Measurements from ENCODE around the gene PGGHG.
"Not testable (repeated sequence)": the region's sequence is repeated elsewhere in the genome, so short reads cannot be mapped to it uniquely, and the experiment has no call there.

Gene PGGHG

DNA sequence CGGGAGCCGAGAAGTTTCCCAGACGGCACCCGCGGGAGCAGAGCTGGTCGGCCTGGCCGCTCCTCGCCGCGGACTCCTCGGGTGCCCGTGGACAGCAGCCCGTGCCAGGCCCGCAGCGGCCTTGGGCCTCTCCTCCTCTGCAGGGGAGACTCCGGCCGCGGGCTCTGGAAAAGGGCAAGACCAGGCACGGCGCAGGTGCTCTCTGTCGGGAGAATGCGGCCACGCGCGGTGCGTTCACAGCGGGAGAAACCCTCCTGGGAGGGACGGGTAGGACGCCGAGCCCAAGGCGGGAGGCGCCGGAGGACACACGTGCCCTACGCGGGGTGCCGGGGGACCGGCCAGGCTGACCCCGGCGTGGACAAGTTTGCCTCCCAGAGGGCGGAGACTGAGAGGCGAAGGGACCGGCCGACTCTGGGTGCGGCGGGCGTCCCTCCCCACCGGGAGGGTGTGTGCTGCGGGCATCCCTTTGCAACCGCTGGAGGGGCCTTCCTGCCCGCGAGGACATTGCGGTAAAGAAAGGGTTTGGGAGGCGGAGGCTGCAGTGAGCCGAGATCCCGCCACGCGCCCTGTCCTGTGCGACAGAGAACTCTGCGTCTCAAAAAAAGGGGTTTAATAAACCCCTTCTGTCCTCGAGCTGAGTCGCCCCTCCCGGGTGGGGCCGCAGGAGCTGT is 27.2 kb downstream of the PGGHG start:
- no peak for DNase-seq

DNA sequence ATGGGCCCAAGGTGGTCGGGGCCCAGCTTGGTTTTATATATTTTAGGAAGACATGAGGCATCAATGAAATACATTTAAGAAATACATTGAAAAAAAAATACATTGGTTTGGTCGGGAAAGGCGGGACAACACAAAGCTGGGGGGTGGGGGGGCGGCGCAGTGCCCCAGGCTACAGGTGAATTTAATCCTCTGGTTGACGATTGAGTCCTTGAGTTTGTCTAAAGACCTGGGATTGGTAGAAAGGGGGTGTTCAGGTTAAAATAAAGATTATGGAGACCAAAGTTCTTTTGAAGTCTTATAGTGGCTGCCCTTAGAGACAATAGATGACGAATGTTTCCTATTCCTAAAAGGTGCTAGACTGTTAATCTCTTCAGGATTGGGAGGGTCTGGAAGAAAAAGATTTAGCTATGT is 28.0 kb downstream of the PGGHG start:
- DNase-seq = no peak

DNA sequence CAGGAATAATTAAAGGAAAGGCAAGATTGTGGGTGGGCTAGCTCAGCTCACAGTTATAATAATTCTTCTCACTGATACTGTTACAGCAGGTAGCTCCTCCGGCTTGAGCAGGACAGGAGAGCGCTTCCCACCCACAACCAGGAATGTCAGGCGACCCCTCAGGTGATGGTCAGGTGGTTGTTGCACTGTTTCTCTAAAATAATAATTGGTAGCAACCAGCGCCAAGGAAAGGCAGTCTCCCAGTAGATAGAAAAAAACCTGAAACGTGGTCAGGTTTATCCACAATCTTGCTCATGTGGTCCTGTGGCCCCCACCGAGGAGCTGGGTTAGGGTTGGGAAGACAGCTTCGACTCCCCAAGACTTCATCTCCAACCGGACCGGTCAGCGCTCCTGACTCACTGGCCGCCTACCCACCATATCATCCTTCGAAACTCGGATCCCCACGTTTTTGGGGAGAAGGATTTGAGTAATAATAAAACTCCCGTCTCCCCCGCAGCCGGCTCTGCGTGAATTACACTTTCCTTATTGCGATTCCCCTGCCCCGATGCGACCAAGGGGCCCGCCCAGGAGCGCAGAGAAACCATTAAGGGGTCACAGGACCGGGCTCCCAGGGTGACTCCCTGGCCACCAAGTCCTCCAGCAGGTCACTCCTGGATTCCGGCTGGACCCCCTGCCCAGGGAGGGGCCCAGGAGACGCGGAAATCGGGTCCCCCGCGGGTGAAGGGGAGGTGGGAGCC is 28.9 kb downstream of the PGGHG start:
- DNase-seq = not testable (repeated sequence)

DNA sequence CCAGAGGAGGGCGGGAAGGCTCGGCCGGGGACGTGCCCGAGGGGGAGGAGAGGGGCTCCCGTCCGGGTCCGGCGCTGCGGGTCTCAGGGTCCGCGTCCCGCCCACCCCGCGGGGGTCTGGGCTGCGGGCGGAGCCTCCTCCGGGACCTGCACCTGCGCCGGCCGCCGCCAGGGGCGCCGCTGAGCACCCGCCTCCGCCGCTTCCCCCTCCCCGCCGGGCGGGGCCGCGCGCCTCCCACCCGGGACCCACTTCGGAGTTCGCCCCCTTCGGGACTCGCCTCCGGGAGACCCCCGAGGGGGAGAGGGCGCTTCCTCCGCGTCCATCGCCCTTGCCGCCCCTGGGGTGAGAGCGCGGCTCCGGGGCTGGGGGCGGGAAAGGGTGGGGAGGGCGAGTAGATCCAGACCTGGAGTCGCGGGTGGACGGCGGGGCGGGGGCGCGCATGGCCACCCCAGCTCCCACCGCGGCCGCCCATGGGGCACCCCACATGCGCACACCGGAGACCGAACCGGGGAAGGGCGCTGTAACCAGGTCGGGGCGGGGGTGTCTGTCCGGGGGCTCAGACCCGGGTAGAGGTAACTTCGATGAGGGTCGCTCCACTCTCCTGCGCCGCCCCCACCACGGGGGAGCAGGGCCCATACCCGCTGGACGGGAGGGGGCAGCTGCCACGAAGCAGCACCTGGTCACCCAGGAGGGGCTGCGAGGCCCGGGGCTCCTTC is 29.6 kb downstream of the PGGHG start:
- not testable (repeated sequence) for DNase-seq

DNA sequence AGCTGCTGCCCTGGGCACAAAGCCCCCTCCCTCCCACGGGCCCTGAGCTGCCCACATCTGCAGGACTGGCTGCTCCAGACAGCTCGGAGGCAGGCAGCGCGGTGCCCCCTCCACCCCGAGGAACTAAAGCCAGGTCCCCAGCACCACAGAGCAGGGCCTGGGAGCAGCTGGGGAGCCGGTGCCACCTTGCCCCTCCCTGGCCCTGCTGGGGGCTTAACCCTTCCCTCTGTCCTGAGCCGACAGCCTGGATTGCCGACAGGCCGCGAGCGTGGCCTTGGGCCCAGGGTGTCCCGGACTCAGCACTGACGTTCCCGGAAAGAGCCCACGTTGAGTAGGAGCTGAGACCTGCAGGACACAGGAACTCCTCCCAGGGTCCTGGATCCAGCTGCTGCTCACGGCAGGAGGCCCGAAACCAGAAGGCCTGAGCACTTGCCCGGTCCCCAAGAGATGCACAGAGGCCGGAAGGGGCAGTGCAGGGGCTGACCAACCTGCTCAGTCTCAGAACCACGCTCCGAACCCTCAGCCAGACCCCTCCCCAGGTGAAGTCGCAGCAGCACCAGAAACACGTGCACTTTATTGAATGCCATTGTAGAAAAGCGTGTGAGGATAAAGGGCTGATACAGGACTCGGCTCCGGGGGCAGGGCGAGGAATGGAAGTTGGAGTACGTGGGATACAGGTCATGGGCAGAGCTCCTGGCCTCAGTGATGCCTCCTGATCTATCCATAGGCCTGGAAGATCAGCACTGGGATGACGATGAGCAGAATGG is 30.4 kb downstream of the PGGHG start:
- DNase-seq = not testable (repeated sequence)

DNA sequence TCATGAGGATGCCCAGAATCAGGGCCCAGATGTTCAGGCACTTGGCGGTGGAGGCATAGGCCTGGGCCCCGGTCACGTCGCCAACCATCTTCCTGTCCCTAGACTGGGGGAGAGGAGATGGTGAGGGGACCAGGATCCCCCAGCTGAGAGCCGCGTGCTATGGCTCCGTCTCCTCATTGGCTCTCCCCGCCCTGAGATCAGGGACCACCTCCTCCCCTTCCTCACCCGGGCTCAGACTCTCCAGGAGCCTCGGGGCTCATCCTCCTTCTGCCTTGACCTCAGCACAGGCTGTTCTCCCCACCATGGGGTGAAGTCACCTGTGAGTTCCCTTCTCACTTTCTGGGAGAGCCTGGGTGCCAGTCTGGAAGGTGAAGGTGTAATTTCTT is 31.0 kb downstream of the PGGHG start:
- DNase-seq = not testable (repeated sequence)

DNA sequence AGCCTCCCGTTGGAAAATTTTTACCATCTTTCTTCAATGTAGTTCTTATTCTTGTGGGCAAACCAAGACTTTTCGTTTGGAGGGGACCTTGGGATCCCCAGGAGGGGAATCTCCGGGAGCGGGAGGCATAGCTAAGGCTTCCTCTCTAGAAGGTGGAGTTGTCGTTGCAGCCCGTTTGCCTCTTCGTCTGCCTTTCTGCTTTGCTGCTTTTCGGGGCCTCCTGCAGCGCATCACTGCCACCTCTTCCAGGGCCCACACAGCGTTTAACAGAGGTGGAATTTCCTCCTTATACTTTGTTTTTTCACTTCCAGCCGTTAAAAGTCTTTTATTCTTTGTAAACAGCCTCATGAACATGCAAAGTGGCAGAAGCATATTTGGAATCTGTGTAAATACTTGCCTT is 35.2 kb downstream of the PGGHG start:
- DNase-seq = no peak

DNA sequence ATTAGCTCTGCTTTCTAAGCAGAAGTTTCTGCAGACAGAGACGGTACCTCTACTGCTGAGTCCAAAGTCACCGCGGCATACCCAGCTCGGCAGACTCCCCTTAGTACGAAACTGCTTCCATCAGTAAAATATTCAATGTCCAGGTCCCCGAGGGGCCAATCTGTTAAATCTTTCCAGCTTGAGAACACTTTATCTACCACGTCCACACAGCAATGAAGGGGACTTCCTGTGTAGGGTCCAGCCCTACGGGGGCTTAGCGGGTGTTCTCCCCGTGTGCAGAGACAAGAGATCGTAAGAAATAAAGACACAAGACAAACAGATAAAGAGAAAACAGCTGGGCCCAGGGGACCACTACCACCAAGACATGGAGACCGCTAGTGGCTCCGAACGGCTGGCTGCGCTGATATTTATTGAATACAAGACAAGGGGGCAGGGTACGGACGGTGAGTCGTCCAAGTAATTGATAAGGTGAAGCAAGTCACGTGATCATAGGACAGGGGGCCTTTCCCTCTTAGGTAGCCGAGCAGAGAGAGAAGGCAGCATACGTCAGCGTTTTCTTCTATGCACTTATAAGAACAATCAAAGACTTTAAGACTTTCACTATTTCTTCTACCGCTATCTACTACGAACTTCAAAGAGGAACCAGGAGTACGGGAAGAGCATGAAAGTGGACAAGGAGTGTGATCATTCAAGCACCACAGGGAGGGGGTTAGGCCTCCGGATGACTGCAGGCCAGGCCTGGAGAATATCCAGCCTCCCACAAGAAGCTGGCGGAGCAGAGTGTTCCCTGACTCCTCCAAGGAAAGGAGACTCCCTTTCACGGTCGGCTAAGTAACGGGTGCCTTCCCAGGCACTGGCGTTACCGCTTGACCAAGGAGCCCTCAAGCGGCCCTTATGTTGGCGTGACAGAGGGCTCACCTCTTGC is 35.9 kb downstream of the PGGHG start:
- not testable (repeated sequence) for DNase-seq

DNA sequence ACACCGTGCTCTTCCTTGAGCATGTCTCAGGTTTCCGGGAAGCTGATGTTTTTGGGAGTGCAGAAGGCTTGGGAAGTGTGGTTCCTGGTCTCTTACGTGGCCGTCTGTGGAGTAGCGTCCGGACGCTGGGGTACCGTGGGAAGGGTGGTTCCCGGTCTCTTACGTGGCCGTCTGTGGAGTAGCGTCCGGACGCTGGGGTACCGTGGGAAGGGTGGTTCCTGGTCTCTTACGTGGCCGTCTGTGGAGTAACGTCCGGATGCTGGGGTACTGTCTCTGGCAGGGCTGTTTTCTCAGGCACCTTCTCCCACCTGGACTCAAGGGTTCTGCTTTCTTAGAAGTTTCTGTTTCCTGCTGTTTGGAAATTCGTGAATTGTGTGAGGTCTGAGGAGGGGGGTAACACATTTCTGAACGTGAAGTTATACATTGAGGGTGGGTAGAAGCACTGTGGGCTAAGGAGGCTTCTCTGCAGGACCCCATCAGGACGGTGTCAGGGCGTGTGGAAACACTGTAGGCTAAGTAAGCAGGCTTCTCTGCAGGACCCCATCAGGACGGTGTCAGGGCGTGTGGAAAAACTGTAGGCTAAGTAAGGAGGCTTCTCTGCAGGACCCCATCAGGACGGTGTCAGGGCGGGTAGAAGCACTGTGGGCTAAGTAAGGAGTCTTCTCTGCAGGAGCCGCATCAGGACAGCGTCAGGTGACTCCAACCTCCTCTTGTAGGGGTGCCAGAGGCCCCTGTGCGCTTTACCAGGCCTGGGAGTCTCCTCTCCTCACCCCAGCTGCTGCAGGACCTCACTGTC is 37.1 kb downstream of the PGGHG start:
- no peak for DNase-seq

DNA sequence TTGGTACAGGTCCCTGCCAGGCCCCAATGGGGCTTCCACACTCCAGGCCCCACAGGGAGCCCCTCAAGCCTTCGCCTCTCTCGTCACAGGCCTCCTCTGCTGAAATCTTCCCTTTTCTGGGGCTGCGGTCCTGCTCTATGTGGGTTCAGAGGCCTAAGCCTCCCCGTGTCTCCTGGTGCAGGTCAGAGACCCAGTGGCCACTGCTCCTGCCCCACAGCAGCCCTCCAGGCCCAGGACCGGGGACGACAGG is 37.6 kb downstream of the PGGHG start:
- DNase-seq = no peak

DNA sequence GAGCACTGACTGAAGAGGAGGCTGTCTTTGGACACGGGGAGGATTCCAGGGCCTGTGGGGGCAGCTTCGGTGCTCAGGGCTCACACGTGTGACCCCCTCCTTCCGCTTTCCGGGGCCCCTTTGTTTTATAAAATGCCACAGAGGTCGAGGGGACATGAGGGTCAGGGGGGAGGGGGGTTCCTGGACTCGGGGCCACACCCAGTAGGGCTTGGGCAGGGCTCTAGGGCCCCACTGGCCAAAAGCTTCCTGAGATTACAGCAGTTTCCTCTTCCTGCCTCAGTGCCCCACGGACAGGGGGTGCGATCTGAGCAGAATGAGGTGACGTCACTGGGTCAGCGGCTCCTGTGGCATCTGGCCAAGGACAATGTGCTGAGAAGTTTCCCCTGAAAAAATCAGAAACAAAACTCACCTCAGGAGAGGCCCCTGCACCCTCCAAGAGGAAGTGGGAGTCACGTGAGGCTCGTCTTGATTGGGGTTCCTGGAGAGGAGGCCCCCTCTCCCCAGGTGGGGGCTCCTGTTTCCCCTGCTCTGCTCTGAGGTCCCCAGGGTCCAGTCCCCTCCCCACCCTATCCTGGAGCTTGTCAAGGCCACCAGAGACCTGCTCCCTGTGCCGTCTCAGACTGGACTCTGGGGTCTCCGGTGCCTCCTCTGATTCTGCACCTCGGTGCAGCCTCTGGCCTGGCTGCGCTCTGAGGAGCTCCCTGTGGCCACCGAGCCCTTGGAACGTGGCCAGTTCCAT is 38.1 kb downstream of the PGGHG start:
- peak; percentile 23 for DNase-seq

DNA sequence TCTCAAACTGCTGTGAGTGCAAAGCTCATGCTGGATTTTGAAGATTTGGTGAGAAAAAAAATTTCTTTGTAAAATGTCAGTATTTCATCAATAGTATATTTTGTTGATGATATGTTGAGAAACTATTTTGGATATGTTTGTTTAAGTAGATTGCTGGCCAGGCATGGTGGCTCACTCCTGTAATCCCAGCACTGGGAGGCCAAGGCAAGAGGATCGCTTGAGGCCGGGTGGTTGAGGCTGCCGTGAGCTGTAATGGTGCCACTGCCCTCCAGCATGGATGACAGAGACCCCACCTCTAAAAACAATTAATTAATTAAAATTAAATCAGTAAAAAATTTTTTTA is 38.6 kb downstream of the PGGHG start:
- no peak for DNase-seq

DNA sequence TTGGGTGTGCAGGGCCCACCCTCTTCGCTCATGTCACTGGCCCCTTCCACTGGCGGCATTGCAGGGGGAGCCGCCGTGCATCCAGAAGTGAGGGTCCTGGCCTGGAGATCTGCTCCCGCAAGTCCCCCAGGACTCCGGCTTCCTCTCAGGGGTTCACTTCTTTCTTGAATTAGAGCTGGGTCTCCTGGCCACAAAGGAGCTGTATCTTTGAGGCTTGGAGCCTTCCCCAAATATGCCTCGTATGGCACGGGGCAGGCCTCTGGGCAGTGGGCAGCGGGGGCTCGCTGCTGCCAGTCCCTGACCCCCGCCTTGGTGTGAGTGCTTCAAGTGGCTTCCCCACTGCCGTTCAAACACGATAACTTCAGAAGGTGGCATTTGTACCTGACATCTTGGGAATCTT is 39.1 kb downstream of the PGGHG start:
- DNase-seq = no peak

DNA sequence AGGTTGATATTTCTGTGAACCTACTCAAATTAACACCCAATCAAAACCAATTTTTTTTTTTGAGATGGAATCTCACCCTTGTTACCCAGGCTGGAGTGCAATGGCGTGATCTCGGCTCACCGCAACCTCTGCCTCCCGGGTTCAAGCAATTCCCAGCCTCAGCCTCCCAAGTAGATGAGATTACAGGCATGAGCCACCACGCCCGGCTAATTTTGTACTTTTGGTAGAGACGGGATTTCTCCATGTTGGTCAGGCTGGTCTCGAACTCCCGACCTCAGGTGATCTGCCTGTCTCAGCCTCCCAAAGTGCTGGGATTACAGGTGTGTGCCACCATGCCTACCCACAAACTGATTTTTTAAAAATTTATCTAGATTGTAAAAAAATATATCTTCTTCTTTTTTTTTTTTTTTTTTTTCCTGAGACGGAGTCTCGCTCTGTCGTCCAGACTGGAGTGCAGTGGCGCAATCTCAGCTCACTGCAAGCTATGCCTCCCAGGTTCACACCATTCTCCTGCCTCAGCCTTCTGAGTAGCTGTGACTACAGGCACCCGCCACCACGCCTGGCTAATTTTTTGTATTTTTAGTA is 39.7 kb downstream of the PGGHG start:
- not testable (repeated sequence) for DNase-seq

DNA sequence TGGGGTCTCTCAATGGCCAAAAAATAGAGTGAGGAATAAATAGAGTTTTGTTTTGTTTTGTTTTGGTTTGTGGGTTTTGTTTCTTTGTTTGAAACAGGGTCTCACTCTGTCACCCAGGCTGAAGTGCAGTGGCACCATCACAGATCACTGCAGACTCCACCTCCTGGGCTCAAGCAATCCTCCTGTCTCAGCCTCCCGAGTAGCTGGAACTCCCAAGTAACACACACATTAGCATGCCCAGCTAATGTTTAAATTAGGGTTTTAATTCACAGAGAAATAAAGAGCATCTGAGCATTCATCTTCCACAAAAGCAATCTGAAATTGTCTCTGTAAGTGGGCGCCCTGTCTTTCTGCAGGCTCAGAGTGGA is 40.9 kb downstream of the PGGHG start:
- DNase-seq = no peak

DNA sequence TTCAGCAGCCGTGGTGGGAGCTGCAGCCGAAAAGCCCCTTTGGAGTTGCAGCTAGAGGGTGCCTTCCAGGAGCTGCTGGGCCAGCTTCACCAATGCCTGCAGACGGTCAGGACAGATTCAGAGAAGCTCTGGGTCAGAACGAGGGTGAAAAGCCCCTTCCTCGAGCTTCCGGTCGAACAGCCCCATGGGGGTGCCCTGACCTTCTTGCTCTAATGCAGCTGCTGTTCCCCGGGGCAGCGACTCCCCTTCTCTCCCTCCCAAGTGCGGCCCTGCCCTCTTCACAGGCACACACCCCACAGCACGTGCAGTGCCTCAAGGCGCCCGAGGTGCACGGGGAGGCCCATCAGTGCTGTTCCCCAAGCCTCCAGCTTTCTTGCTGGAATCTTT is 41.4 kb downstream of the PGGHG start:
- DNase-seq = no peak

DNA sequence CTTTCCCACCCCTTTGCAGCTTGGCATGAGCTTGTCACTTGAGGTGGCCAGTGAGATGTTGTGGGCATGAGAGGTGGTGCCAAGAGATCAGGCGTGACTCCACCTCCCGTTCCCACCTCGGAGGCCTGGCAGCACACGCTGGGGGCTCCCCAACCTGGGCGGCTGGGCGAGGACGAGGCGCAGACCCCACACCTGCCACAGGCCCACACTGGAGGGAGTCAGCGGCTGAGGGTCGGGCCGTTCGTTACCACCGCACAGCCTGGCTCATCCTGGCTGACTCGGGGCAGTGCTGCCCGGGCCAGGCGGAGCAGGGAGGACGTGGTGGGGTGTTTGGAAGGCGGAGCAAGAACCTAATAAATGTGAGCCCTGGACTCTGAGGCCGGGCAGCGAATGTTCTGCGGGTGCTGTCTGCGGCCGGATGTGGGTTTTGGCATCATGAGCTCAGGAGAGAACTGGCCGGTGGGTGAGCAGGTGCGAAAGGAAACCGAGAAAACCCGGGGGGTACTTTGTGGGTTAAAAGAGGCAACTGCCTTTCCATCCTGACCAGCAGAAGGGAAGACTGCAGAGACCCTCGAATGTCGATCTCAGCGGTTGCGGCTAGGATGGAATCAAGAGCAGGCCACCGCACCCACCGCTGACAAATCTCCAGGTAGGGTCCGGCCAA is 41.9 kb downstream of the PGGHG start:
- DNase-seq = no peak

DNA sequence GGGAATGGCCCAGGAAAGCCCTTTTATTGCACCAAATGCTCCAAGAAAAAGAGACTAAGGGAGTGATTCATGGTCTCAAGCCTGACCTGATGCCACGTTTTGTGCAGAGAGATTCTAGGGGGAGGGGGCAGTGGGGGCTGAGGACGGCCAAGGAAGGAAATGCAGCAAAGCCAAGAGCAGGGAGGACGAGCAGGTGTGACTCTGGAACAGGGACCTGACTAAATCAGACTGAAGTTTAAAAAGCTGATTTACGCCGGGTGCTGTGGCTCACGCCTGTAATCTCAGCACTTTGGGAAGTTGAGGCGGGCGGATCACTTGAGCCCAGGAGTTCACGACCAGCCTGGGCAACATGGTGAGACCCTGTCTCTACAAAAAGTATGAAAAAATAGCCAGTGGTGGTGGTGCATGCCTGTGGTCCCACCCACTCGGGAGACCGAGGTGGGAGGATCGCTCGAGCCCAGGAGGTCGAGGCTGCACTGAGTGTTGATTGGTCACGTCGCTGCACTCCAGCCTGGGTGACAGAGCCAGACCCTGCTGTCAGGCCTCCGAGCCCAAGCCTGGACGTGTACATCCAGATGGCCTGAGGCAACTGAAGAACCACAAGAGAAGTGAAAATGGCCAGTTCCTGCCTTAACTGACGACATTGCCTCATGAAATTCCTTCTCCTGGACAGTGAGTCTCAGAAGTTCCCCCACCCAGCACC is 42.6 kb downstream of the PGGHG start:
- no peak for DNase-seq

Measured in stimulated activated naive CD4-positive, alpha-beta T cell treated with Interleukin-2 at 50 U/mL for 16 hours (primary cell).